Gastrocnemius medialis (tissue), 4 donors: ENCODE data around the gene SRP72. TPM values are rescaled to one million over a fixed set of nuclear protein-coding genes. Genes with fewer than 3 reads are reported as not detected.

Experiments used
- ATAC-seq, 2 donors: fragments of 150-250 bp; one replicate each; pipeline ENCODE4 v1.9.1; 2016
- DNase-seq, 2 donors: peaks; one replicate each; pipeline ENCODE4 v3.0.0-alpha.2; 2019
- H3K27ac ChIP-seq, 4 donors: fragments of 200-600 bp; sonication (generic); 1 replicate in 1 of 4; 2 replicates in 3 of 4; pipeline ENCODE4 v1.5.1; 2016 to 2018; ENCODE audit warnings: mild to moderate bottlenecking in 2 of 4, moderate library complexity in 1 of 4
- H3K27me3 ChIP-seq, 3 donors: fragments of 200-600 bp; sonication (generic) in 2 of 3; 1 replicate in 1 of 3; 2 replicates in 2 of 3; pipeline versions ENCODE4 v1.5.1 to v1.6.0; 2016 to 2019; ENCODE audit warnings: mild to moderate bottlenecking in 1 of 3, moderate library complexity in 1 of 3
- H3K36me3 ChIP-seq, 2 donors: fragments of 200-600 bp; sonication (generic) in 1 of 2; one replicate each; pipeline ENCODE4 v1.5.1; 2017 to 2018
- H3K4me1 ChIP-seq, 2 donors: fragments of 200-600 bp; sonication (generic) in 1 of 2; one replicate each; pipeline ENCODE4 v1.5.1; 2016 to 2017; ENCODE audit warnings: mild to moderate bottlenecking in 2 of 2
- H3K4me3 ChIP-seq, 4 donors: fragments of 200-600 bp; sonication (generic) in 3 of 4; 1 replicate in 1 of 4; 2 replicates in 3 of 4; pipeline ENCODE4 v1.5.1; 2016 to 2019; ENCODE audit warnings: mild to moderate bottlenecking in 2 of 4
- H3K9me3 ChIP-seq, 3 donors: fragments of 200-600 bp; sonication (generic) in 2 of 3; 1 replicate in 1 of 3; 2 replicates in 2 of 3; pipeline ENCODE4 v1.5.1; 2016 to 2019
- CTCF ChIP-seq, 5 experiments: fragments of 450-650 bp in 3 of 5; fragments of 200-600 bp in 2 of 5; sonication (generic) in 2 of 5; IDR thresholded peaks in 4 of 5; conservative IDR thresholded peaks in 1 of 5; 1 replicate in 4 of 5; 2 replicates in 1 of 5; pipeline ENCODE4 v1.5.1; 2016 to 2019; ENCODE audit warnings: antibody characterized with exemption in 5 of 5, mild to moderate bottlenecking in 3 of 5, moderate library complexity in 3 of 5
- POLR2A ChIP-seq, 2 donors: fragments of 450-650 bp; IDR thresholded peaks; one replicate each; pipeline ENCODE4 v1.6.1; 2017; ENCODE audit warnings: antibody characterized with exemption in 2 of 2, mild to moderate bottlenecking in 2 of 2, moderate library complexity in 2 of 2
- in situ Hi-C, 4 donors: fragments of 200-750 bp; cut with MboI; loops; one replicate each; pipeline versions ENCODE4 v1.15.0 to v1.8.0; 2017; ENCODE audit warnings: low sequenced_read_pairs in 4 of 4
- intact Hi-C: fragments of 100-400 bp; cut with DNase I; formaldehyde crosslinking; loops from one replicate; pipeline ENCODE4 v1.15.1; 2023; ENCODE audit warnings: low total_unique reads
- total RNA-seq, 4 donors: library from RNA; depleted of rRNA; stranded (reverse); fragments of >200 nt; gene quantifications; one replicate each; pipeline versions ENCODE4 v1.1.0 to v1.2.3, GENCODE V29; 2016

The SRP72 gene
- total RNA-seq, 4 donors from 2014 or later: 35.8 to 70.4 (median 53.1) TPM

- intact Hi-C loops (no loop called here), in situ Hi-C loops (no loop called here)
- H3K4me3 ChIP-seq: no peak overlapping the region
- ATAC-seq (no peak), DNase-seq (no peak)
- no peaks in the 10 kb centered on the region for H3K9me3 ChIP-seq
- TF ChIP-seq POLR2A (IDR thresholded peaks at IDR 0.05) (no peak), CTCF (IDR thresholded peaks at IDR 0.05 in 4 of 5, conservative IDR thresholded peaks at IDR 0.05 in 1 of 5) (no peak)
- H3K36me3 ChIP-seq: peaks cover 0 to 90% of the 10 kb centered on the region in 2 donors
- no peak overlapping the region for H3K27ac ChIP-seq
- no peaks in the 10 kb centered on the region for H3K27me3 ChIP-seq
- no peaks in the 10 kb centered on the region for H3K4me1 ChIP-seq
Observed at GRCh38 chr4:56475917-56476316, 8.5 kb downstream of the SRP72 start.

GRCh38 chr4:56477192-56477702, 9.8 kb downstream of the SRP72 start:
- Histone ChIP-seq H3K27me3 (no peaks in the 10 kb centered on the region), H3K4me1 (no peaks in the 10 kb centered on the region), H3K4me3 (no peak overlapping the region), H3K9me3 (no peaks in the 10 kb centered on the region), H3K27ac (no peak overlapping the region), H3K36me3 (peaks cover 0 to 77% of the 10 kb centered on the region in 2 donors)
- DNase-seq (no peak), ATAC-seq (no peak)
- in situ Hi-C loops (no loop called here), intact Hi-C loops (no loop called here)
- TF ChIP-seq POLR2A (IDR thresholded peaks at IDR 0.05): no peak
- no peak for TF ChIP-seq CTCF (IDR thresholded peaks at IDR 0.05 in 4 of 5, conservative IDR thresholded peaks at IDR 0.05 in 1 of 5)

DNA sequence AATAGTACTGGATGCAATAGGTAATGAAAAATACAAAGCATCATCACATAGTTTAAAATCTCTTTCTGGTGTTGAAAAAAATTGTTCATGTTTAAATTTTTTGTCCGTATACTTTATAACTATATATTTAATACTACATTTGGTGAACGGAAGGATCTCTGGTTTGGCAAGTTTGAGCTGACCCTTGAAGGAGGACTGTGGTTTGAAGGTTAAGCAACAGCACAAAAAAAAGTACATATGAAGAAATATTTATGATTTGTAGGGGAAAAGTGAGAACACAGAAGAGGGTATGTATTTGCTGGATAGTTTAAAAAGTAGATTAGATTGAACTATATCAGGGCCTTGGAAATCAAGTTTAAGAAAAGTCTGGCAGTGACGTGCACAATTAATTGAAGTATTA, 13.3 kb downstream of the SRP72 start:
- DNase-seq: no peak
- Histone ChIP-seq H3K4me3 (no peak overlapping the region), H3K4me1 (no peaks in the 10 kb centered on the region), H3K27ac (no peak overlapping the region), H3K36me3 (peaks cover 0 to 81% of the 10 kb centered on the region in 2 donors), H3K9me3 (no peaks in the 10 kb centered on the region), H3K27me3 (no peaks in the 10 kb centered on the region)
- in situ Hi-C loops: no loop called here
- no peak for ATAC-seq
- no peak for TF ChIP-seq POLR2A (IDR thresholded peaks at IDR 0.05)
- no peak for TF ChIP-seq CTCF (IDR thresholded peaks at IDR 0.05 in 4 of 5, conservative IDR thresholded peaks at IDR 0.05 in 1 of 5)
- intact Hi-C loops: no loop called here

- DNase-seq: no peak
Observed at GRCh38 chr4:56496241-56496640, 28.8 kb downstream of the SRP72 start.

More at GRCh38 chr4:56496241-56496640, 28.8 kb downstream of the SRP72 start:
- intact Hi-C loops: no loop called here
- TF ChIP-seq CTCF (IDR thresholded peaks at IDR 0.05 in 4 of 5, conservative IDR thresholded peaks at IDR 0.05 in 1 of 5) (no peak), POLR2A (IDR thresholded peaks at IDR 0.05) (no peak)
- Histone ChIP-seq H3K27me3 (no peaks in the 10 kb centered on the region), H3K4me3 (no peak overlapping the region), H3K27ac (no peak overlapping the region), H3K9me3 (no peaks in the 10 kb centered on the region), H3K4me1 (no peaks in the 10 kb centered on the region), H3K36me3 (peaks cover 0 to 94% of the 10 kb centered on the region in 2 donors)
- no peak for ATAC-seq
- in situ Hi-C loops: no loop called here
